Measurements from ENCODE around the gene ZHX3.

DNA sequence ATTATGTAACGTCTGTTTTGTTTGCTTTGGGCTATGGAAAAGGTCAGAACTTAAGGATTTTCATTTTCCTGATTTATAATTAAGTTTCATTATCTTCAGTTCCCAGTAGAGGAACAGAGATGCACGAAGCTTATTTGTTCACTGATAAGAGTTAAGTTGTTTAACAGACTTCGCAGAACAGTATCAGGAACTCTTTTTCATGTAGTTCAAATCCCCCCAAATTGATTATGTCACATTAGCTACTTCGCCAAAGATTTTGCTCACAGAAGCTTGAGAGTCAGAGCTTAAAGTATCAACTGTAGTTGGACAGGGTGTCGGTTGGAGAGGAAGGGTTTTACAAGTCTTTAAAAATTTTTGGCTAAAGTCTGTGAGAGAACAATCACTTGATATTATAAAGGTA lies 43.4 kb downstream of the ZHX3 start:
- TF ChIP-seq, protein P1, sequence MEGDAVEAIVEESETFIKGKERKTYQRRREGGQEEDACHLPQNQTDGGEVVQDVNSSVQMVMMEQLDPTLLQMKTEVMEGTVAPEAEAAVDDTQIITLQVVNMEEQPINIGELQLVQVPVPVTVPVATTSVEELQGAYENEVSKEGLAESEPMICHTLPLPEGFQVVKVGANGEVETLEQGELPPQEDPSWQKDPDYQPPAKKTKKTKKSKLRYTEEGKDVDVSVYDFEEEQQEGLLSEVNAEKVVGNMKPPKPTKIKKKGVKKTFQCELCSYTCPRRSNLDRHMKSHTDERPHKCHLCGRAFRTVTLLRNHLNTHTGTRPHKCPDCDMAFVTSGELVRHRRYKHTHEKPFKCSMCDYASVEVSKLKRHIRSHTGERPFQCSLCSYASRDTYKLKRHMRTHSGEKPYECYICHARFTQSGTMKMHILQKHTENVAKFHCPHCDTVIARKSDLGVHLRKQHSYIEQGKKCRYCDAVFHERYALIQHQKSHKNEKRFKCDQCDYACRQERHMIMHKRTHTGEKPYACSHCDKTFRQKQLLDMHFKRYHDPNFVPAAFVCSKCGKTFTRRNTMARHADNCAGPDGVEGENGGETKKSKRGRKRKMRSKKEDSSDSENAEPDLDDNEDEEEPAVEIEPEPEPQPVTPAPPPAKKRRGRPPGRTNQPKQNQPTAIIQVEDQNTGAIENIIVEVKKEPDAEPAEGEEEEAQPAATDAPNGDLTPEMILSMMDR (IDR thresholded peaks at IDR 0.05): no peak
- no peak for TF ChIP-seq EP300 (IDR thresholded peaks at IDR 0.05)
- no peak for TF ChIP-seq POLR2A (IDR thresholded peaks at IDR 0.05)

Measured in stomach (tissue), 4 donors.